ENCODE measurements around the gene UCHL1.

Gene UCHL1

DNA sequence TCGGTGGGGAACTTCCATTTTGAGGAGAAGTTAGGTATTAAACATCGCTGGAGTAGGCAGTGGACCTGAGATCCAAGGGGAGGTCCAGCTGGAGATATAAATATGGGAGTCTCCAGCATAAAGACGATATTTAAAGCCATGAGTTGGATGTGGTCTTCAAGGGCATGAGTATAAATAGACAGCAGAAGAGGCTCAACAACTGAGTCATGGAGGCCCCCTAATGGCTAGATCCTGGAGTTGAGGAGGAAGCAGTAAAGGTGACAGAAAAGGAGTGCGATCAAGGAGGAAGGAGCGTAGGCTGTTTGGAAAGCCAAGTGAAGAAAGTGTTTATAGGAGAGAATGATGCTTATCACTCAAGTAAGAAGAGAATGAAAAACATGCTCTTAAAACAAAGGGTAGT lies 24.3 kb upstream of the UCHL1 start:
- Histone ChIP-seq H3K4me2 (ENCODE audit: low read length) (no peak overlapping the region), H3K9ac (no peak overlapping the region), H3K27me3 (ENCODE audit: control insufficient read depth, insufficient read depth, low read length) (no peaks in the 10 kb centered on the region), H3K27ac (no peak overlapping the region), H3K4me1 (no peaks in the 10 kb centered on the region), H2AFZ (no peak overlapping the region), H3K4me3 (ENCODE audit: low read depth, low read length) (no peak overlapping the region), H3K79me2 (no peaks in the 10 kb centered on the region), H3K9me3 (ENCODE audit: control insufficient read depth, low read length) (no peaks in the 10 kb centered on the region), H3K36me3 (ENCODE audit: control insufficient read depth, insufficient read depth, low read length) (no peaks in the 10 kb centered on the region)
- TF ChIP-seq CTCF (IDR thresholded peaks at IDR 0.05): no peak

- Histone ChIP-seq H3K36me3 (ENCODE audit: control insufficient read depth, insufficient read depth, low read length) (no peaks in the 10 kb centered on the region), H2AFZ (no peak overlapping the region), H3K9me3 (ENCODE audit: control insufficient read depth, low read length) (no peaks in the 10 kb centered on the region), H3K4me2 (ENCODE audit: low read length) (no peak overlapping the region), H3K79me2 (no peaks in the 10 kb centered on the region), H3K4me1 (no peaks in the 10 kb centered on the region), H3K27ac (no peak overlapping the region), H3K4me3 (ENCODE audit: low read depth, low read length) (no peak overlapping the region), H3K27me3 (ENCODE audit: control insufficient read depth, insufficient read depth, low read length) (no peaks in the 10 kb centered on the region), H3K9ac (no peak overlapping the region)
- no peak for TF ChIP-seq CTCF (IDR thresholded peaks at IDR 0.05)
These were observed 23.9 kb upstream of the UCHL1 start for GRCh38 chr4:41232856-41233255.

DNA sequence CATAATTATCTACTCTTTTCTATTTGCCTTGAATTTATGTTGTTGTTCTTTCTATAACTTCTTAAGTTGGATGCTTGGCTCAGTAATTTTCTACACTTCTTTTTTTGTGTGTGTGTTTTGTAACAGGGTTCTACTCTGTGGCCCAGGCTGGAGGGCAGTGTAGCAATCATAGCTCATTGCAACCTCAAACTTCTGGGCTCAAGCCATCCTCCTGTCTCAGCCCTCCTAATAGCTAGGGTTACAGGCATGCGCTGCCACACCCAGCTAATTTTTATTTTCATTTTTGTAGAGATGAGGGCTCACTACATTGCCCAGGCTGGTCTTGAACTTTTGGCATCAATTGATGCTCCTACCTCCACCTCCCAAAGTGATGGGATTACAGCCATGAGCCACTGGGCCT lies 20.7 kb upstream of the UCHL1 start:
- Histone ChIP-seq H3K9me3 (ENCODE audit: control insufficient read depth, low read length) (no peaks in the 10 kb centered on the region), H3K36me3 (ENCODE audit: control insufficient read depth, insufficient read depth, low read length) (no peaks in the 10 kb centered on the region), H3K27ac (no peak overlapping the region), H2AFZ (no peak overlapping the region), H3K4me2 (ENCODE audit: low read length) (no peak overlapping the region), H3K4me1 (no peaks in the 10 kb centered on the region), H3K27me3 (ENCODE audit: control insufficient read depth, insufficient read depth, low read length) (no peaks in the 10 kb centered on the region), H3K4me3 (ENCODE audit: low read depth, low read length) (no peak overlapping the region), H3K79me2 (no peaks in the 10 kb centered on the region), H3K9ac (no peak overlapping the region)
- no peak for TF ChIP-seq CTCF (IDR thresholded peaks at IDR 0.05)

GRCh38 chr4:41236508-41236907 lies 20.2 kb upstream of the UCHL1 start:
- Histone ChIP-seq H3K4me1 (no peaks in the 10 kb centered on the region), H3K27ac (no peak overlapping the region), H3K36me3 (ENCODE audit: control insufficient read depth, insufficient read depth, low read length) (no peaks in the 10 kb centered on the region), H3K4me3 (ENCODE audit: low read depth, low read length) (no peak overlapping the region), H3K9ac (no peak overlapping the region), H3K79me2 (no peaks in the 10 kb centered on the region), H3K27me3 (ENCODE audit: control insufficient read depth, insufficient read depth, low read length) (no peaks in the 10 kb centered on the region), H3K9me3 (ENCODE audit: control insufficient read depth, low read length) (no peaks in the 10 kb centered on the region), H3K4me2 (ENCODE audit: low read length) (no peak overlapping the region), H2AFZ (no peak overlapping the region)
- TF ChIP-seq CTCF (IDR thresholded peaks at IDR 0.05): no peak

DNA sequence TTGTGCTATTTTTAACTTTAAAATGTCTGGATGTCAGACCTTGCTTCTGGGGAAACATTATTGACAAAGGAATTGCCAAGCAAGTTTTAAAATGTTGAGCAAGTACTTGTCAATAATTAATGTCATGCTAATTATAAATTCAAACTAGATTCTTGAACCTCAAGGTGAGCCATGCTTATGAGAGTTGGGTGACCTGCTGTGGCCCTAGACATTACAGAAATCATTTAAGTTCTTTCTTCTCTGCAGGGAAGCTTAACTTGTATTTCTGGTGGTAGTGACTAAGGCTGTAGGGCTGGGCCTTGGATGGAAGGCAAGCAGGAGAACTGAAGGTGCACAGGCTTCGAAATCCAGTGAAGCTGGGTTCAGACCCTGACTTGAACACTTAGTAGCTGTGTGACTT lies 14.8 kb upstream of the UCHL1 start:
- Histone ChIP-seq H3K4me2 (ENCODE audit: low read length) (no peak overlapping the region), H3K27me3 (ENCODE audit: control insufficient read depth, insufficient read depth, low read length) (no peaks in the 10 kb centered on the region), H3K4me1 (no peaks in the 10 kb centered on the region), H3K4me3 (ENCODE audit: low read depth, low read length) (no peak overlapping the region), H3K36me3 (ENCODE audit: control insufficient read depth, insufficient read depth, low read length) (no peaks in the 10 kb centered on the region), H3K9ac (no peak overlapping the region), H3K79me2 (no peaks in the 10 kb centered on the region), H2AFZ (no peak overlapping the region), H3K9me3 (ENCODE audit: control insufficient read depth, low read length) (no peaks in the 10 kb centered on the region), H3K27ac (no peak overlapping the region)
- TF ChIP-seq CTCF (IDR thresholded peaks at IDR 0.05): no peak

Measured in parathyroid adenoma (tissue), 2 donors.